NCI-H2029 (cell line): ENCODE measurements around the gene ATF7IP.

Source experiments
- DNase-seq: peaks from one replicate; lab custom pipeline; 2025; lab: John Stamatoyannopoulos, UW

The ATF7IP gene

DNA sequence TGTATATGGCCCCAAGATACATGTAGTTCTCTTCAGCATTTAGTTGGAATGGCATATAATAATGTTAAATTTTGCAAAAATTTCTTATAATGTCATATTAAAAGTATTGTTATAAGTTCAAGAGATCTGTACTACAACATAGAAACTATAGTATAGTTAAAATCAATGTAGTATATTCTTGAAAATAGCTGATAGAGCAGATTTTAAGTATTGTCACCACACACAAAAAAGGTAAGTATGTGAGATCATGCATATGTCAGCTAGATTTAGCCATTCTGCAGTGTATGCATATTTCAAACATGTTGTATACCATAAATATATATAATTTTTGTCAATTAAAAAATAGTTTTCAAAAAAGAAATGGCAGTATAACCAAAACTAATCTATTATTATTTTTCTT, 115.7 kb downstream of the ATF7IP start:
- no peak for DNase-seq

DNA sequence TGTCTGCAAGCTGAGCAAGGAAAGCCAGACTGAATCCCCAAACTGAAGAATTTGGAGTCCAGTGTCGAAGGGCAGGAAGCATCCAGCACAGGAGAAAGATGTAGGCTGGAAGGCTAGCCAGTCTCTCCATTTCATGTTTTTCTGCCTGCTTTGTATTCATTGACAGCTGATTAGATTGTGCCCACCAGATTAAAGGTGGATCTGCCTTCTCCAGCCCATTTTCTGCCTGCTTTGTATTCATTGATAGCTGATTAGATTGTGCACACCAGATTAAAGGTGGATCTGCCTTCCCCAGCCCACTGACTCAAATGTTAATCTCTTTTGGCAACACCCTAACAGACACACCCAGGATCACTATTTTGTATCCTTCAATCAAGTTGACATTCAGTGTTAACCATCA, 116.9 kb downstream of the ATF7IP start:
- no peak for DNase-seq

DNA sequence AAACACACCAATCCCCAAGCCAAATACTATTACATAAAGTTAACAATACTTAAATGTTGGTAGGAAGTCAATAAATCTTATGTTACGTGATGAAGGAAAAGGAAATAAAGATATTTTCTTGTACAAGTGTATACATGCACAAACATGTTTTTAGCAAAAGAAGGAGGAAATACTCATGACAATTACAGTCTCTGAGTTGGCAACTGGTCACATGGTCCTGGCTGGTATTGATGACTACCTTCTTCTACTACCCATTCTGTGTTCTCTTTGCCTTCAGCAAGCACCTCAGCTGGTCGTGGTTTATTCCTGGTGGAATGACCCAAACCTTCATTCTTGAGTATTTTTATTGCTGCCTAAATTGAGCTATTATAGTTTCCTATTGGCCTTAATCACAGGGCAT, 117.4 kb downstream of the ATF7IP start:
- DNase-seq, result no peak

DNA sequence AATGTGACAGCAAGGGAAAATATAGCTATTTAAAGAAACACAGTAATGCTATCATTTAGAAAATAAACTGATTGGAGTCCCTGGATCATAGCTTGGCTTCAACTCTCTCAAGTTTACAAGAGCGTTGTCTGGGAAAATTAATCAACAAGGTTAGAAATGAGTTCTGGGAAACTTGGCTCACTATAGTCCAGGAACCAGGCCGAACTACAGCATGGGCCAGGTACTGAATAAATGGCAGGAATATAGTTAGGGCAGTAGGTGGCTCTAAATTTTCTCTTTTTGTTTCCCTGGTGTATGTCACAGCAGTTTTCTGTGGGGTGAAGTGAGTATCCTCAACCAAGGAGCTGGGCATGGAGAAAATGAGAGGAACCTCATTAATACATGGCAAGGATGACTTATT, 129.8 kb downstream of the ATF7IP start:
- DNase-seq, result no peak

DNA sequence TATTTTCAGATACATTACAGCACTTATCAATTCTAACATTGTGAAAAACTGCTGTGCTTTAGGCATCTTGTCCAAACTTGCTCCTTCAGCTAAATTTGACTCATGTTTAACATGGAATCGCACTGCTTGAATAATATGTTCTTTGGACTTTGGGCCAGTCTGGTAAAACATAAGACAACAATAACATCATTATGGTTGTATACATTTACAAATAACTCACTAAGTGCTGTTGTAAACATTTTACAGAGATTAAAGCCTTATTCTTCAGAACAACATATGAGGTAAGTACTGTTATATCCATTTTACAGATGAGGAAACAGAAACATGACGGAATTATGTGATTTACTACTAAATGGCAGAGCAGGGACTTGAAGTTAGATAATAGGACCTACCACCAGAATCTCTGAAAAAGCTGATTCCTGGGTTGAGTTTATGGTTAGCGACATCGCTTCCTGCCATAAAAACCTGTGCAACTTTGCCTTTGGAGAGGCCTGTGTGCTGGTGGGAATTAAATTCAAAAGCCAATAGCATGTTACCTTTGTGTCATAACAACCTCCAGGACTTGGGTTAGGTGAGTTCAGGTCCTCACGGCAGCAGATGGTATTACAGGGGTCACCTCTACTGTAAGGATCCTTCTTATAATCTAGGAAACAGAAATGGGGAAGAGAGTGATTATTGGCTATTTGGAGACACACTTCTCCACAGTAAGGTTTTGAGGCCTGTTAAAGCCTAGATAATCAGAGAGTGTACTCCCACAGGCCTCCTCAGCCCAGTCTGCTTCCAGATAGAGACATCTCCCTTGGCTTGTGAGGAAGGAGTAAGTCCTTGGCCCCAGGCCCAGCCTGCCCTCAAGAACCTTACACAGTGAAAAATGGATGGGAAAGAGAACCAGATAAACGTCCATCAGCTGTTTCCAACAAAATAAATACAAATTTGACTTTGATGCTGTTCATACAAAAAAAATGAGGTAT, 140.4 kb downstream of the ATF7IP start:
- no peak for DNase-seq

DNA sequence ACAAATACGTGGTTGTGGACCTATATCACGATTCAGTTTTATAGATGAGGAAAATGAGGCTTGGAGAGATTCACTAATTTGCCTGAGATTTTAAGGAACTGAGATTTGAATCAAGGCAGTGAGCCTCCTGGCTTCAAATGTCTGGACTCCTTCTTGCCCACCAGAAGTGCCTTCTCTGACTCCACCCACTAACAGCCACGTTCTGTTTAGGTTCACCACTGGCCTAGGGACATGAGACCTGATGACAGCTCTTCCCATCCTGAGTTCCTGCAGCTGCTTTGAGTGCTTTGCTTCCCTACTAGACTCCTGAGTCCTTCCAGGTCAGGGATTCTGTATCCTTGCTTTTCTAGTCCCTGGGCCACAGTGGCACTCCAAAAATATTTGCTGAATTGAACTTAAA, 145.1 kb downstream of the ATF7IP start:
- DNase-seq, result no peak

DNA sequence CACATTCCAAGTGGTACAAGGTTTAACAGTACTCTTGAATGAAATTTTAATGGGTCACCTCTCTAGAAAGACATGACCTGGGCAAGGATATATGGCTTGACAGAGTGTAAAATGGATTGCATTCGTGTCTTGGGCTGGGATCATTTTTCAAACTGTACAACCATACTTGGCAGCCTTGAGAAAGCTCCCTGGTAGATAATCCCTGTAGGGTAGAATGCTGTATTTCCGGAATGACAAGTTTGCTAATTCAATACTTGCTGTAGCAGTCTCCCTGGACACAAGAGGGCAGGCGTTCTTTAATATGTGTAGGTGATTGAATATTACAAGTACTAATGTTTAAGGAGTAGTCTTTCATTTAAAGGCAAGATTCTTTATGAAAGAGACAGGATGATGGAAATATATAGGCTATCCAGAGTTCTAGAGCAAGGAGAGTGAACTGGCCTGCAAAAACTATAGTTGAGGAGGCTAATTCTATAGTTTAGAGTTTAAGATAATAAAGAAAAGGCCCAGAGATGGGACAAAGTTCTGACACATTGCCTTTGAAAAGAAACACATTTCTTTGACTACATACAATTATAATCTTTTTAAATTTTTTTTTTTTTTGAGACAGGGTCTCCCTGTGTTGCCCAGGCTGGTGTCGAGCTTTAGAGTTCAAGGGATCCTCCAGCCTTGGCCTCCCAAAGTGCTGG, 148.8 kb downstream of the ATF7IP start:
- peak; percentile 43 for DNase-seq

DNA sequence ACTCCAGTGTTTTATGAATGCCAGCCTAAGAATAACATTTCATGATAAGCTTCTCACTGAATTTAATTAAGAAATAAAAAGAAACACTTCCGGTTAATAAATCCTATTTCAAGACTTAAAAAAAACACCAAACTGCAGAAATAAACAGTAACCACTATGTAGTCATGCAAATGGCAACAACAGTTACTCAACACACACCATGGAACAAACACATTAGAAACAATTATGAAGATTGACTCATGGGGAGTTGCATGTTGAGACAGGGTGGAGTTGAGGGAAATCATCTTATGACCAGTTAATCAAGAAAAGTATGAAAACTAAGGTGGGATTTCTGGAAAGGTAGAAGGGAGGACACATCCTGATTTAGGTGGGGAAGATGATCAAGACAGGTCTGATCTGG, 149.5 kb downstream of the ATF7IP start:
- no peak for DNase-seq

DNA sequence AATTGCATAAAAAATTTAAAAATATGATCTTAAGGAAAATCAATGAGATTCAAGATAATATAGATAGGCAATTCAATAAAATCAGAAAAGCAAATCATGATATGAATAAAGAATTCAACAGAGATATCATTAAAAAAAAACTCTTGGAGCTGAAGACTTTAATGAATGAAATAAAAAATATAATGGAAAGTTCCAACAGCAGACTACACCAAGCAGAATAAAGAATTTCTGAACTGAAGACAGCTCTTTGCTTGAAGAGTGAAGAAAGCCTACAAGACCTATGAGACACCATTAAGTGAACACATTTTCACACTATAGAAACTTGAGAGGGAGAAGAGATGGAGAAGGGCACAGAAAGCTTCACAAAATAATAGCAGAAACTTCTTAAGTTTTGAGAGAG, 156.3 kb downstream of the ATF7IP start:
- no peak for DNase-seq

DNA sequence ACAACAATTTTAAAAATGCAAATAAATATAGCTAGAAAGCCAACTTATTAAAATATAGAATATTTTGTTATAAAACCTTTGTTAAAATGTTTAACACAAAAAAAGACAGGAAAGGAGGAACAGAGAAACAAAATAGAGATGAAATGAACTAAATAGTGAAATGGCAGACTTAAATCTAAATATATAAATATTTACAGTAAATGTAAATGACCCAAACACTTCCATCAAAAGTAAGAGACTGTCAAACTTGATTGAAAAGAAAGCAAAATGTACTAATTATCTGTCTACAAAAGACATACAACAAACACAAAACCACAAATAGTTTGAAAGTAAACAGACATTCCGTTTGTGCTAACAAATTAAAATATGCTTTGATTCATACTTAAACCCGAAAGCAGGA, 160.5 kb downstream of the ATF7IP start:
- no peak for DNase-seq

DNA sequence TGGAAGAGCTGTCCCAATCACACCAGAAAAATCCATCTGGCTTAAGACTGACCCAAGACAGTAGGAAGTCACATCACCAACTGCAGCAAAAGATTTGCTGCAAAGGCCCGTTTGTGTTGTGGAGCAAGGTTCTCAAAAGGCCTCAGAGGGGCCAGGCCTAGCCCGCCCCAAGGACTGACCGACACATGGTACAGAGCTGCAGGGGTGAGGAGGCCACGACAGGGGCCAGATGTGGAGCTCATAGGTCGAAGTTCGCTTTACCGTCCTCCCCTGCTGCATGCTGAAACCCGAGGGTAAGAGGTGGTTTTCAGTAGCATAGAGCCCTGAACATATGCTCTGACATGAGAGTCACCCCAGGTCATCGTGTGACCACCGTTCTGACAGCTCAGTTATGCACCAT, 166.7 kb downstream of the ATF7IP start:
- DNase-seq, result no peak

DNA sequence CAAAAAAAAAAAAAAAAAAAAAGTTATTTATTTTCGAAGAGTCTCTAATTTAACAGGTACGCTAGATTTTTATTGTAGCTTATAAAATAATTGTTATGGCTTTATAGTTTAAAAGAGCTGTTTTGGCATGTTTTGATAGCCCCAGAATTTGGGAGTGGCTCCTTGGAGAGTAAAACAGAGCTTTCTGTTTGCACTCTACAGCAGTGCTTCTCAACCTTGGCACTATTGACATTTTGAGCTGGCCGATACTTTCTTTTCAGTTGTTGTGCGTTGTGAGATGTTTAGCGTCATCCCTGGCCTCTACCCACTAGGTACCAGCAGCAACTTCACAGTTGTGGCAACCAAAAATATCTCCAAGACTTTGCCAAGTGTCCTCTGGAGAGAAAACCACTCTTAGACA, 171.6 kb downstream of the ATF7IP start:
- no peak for DNase-seq

DNA sequence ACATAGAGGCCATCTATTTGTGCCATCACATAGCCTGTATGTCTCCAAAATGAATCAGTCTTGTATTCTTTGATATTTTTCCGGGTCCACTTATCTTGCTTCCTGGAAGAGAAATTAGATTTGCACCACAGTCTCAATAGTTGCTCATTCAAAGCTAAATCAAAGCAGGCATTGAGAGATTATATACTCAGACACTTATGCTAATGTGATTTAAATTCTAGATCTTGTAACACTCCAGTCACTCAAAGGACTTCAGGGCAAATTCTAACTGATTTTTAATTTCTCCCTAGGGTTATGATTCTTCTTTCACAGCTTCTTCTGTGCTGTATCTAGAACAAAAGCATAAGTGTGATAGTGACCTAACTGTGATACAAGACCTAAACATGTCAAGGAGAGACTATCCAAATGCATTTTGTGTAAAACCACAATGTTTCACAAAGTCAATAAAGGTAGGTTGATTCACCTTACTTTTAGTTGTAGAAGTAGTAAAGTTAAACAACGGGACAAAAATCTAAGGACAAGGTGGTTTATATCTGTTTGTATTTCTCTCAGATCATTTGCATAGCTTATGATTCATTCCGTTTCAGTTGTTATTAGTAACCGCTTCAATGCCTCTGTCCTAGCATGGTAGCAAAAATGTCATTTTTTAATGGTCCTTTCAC, 175.4 kb downstream of the ATF7IP start:
- no peak for DNase-seq

DNA sequence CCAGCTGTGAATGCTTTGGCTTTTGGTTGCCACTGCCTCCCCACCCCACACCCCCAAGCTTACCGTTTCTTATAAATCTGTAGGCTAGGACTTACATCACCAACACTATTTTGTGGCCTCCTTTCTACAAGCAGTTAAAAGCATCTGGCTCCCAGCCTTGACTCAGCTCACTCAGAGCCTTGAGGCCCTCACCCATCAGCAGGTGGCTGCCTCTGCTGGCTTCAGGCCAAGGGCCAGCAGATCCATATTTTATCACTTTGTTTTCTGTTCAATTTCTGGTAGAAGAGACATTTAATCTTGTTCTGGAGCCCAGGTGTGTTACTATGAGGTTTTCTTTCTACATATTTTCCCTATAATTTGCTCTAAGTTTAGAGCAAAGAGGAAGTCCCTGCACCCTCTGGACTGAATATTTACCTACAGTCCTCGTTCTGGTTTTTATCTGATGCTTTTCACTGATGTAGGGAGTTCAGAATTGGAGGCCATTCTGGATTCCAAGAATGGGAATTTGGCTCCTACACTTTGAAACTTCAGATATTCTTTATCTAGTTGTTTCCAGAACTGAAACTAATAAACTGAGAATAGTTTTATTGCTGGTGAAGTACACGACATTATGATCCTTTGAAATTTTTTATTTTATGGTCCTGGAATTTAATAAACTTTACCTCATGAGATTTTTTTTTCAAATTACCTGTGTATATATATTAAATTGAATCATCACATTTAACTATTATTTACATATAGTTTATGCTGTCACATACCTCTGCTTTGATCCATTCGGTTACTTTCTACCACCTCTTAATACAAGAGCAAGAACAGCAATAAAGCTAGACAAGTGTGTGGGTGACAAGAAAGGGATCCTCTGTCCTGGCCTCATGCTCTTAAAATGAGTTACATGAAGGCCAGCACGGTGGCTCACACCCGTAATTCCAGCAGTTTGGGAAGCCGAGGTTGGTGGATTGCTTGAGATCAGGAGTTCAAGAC, 180.0 kb downstream of the ATF7IP start:
- peak; percentile 2 for DNase-seq

DNA sequence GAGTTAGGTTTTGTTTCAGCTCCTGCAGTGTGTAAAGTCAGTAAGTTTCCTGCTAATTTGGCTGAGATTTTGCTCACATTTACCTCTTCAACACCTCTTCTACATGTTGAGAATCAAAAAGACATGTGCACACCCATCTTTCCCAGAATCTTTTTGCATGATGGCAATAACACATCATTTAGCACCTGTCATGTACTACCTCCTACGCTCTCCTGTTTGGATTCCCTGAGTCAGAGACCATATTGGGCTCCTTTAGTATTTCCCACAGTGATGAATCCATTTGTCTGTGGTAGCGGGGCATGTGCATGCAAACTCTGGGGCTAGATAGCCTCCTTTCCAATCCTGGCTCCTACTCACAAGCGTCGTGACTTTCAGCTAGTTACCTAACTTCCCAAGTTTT, 182.1 kb downstream of the ATF7IP start:
- DNase-seq, result no peak

DNA sequence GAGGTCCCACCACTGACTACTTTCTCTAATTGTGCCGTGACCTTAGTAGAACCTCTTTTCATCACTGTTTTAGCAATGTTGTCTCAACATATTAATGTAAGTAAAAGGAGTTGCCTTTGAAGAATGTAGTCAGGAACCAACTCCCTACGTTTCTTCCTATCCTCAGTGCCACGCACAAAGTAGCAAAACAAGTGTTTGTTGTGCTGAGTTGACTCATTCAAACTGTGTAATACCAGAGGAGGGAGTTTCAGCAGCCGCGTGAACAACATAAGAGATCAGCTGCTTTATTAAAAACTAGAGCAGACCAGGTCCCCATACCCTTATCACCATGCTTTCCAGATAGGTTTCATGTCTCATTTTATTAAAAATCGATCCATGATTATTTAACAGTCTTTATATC, 183.1 kb downstream of the ATF7IP start:
- no peak for DNase-seq
